VCaP (cell line): Measurements from ENCODE around the gene NFATC2IP.

ENCODE experiments used
- H3K27ac ChIP-seq: fragments of 450-650 bp; 2 replicates; pipeline ENCODE4 v1.5.1; 2017
- TF ChIP-seq, protein P1 (sequence below): fragments of 450-650 bp; conservative IDR thresholded peaks from 2 replicates; pipeline ENCODE4 v1.5.1; 2017; ENCODE audit warnings: mild to moderate bottlenecking, moderate library complexity

NFATC2IP gene

GRCh38 chr16:28930203-28930602 is 20.5 kb upstream of the NFATC2IP start:
- H3K27ac ChIP-seq: no peak overlapping the region
- TF ChIP-seq, protein P1, sequence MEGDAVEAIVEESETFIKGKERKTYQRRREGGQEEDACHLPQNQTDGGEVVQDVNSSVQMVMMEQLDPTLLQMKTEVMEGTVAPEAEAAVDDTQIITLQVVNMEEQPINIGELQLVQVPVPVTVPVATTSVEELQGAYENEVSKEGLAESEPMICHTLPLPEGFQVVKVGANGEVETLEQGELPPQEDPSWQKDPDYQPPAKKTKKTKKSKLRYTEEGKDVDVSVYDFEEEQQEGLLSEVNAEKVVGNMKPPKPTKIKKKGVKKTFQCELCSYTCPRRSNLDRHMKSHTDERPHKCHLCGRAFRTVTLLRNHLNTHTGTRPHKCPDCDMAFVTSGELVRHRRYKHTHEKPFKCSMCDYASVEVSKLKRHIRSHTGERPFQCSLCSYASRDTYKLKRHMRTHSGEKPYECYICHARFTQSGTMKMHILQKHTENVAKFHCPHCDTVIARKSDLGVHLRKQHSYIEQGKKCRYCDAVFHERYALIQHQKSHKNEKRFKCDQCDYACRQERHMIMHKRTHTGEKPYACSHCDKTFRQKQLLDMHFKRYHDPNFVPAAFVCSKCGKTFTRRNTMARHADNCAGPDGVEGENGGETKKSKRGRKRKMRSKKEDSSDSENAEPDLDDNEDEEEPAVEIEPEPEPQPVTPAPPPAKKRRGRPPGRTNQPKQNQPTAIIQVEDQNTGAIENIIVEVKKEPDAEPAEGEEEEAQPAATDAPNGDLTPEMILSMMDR: no peak

- TF ChIP-seq, protein P1: no peak
These were observed 20.1 kb upstream of the NFATC2IP start for GRCh38 chr16:28930652-28931051.

GRCh38 chr16:28931801-28932225 is 18.9 kb upstream of the NFATC2IP start, which contains the start of gene CD19:
Gene CD19, plus strand, starts transcription at chr16:28931971. Its CDS starts 30 bp downstream, at chr16:28932001.
- H3K27ac ChIP-seq: no peak within 1 kb of the TSS
- TF ChIP-seq, protein P1: no peak

More at GRCh38 chr16:28930652-28931051, 20.1 kb upstream of the NFATC2IP start:
- H3K27ac ChIP-seq: no peak overlapping the region

DNA sequence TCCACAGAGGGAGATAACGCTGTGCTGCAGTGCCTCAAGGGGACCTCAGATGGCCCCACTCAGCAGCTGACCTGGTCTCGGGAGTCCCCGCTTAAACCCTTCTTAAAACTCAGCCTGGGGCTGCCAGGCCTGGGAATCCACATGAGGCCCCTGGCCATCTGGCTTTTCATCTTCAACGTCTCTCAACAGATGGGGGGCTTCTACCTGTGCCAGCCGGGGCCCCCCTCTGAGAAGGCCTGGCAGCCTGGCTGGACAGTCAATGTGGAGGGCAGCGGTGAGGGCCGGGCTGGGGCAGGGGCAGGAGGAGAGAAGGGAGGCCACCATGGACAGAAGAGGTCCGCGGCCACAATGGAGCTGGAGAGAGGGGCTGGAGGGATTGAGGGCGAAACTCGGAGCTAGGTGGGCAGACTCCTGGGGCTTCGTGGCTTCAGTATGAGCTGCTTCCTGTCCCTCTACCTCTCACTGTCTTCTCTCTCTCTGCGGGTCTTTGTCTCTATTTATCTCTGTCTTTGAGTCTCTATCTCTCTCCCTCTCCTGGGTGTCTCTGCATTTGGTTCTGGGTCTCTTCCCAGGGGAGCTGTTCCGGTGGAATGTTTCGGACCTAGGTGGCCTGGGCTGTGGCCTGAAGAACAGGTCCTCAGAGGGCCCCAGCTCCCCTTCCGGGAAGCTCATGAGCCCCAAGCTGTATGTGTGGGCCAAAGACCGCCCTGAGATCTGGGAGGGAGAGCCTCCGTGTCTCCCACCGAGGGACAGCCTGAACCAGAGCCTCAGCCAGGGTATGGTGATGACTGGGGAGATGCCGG is 18.2 kb upstream of the NFATC2IP start:
- TF ChIP-seq, protein P1: no peak
- no peak overlapping the region for H3K27ac ChIP-seq

DNA sequence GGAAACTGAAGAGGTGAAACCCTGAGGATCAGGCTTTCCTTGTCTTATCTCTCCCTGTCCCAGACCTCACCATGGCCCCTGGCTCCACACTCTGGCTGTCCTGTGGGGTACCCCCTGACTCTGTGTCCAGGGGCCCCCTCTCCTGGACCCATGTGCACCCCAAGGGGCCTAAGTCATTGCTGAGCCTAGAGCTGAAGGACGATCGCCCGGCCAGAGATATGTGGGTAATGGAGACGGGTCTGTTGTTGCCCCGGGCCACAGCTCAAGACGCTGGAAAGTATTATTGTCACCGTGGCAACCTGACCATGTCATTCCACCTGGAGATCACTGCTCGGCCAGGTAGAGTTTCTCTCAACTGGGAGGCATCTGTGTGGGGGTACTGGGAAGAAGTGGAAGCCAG is 17.6 kb upstream of the NFATC2IP start:
- no peak overlapping the region for H3K27ac ChIP-seq
- TF ChIP-seq, protein P1: no peak

DNA sequence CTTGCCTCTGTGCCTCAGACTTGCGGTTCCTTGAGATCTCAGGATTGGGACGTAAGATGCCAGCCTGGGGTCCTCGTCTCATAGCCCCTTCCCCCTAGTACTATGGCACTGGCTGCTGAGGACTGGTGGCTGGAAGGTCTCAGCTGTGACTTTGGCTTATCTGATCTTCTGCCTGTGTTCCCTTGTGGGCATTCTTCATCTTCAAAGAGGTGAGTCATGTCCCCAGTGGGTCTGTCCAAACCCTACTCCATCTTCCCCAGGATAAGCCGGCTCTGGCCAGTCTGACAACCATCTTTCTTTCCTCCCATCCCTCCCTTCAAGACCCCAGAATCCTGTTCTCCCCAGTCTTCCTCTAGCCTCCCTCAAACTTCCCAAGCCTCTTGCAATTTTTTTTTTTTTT is 15.4 kb upstream of the NFATC2IP start:
- TF ChIP-seq, protein P1: no peak
- no peak overlapping the region for H3K27ac ChIP-seq

- TF ChIP-seq, protein P1: no peak
- H3K27ac ChIP-seq: no peak overlapping the region
These were observed 14.6 kb upstream of the NFATC2IP start for GRCh38 chr16:28935924-28936783.
